RCC 7860 (cell line): ENCODE results near the gene SLC35E2B.
"Not testable (repeated sequence)": the region's sequence is repeated elsewhere in the genome, so short reads cannot be mapped to it uniquely, and the experiment has no call there.

Experiments
- DNase-seq: peaks from one replicate; pipeline ENCODE4 v3.0.0-alpha.2; 2015; ENCODE audit warnings: low spot score
- FAIRE-seq: peaks from 2 replicates; lab custom pipeline; 2012; peaks lifted over from hg19 to GRCh38; lab: Jason Lieb, UNC

Gene SLC35E2B

GRCh38 chr1:1704284-1704957, 11.8 kb upstream of the SLC35E2B start:
- DNase-seq, FAIRE-seq: not testable (repeated sequence)

GRCh38 chr1:1703796-1704195, 11.2 kb upstream of the SLC35E2B start:
- DNase-seq: no peak
- no peak for FAIRE-seq

DNA sequence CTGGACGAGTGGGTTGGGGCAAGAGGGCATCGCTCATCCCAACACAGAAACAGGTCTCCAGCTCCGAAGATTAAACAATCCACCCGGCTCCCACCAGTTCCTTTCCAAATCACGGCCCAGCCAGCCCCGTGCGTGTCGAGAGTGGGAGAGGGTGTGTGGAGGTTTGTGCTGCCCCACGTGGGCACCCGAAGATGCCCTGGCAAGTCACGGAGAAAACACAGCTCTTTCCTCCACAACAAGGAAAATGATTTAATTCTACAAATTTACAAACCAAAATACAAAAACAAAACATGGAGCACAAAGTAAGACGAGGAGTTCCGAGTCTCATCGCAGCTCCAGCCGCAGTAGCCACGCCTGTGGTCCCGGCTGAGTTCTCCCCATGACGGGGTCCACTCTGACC, 9.9 kb upstream of the SLC35E2B start:
- not testable (repeated sequence) for FAIRE-seq, DNase-seq

DNA sequence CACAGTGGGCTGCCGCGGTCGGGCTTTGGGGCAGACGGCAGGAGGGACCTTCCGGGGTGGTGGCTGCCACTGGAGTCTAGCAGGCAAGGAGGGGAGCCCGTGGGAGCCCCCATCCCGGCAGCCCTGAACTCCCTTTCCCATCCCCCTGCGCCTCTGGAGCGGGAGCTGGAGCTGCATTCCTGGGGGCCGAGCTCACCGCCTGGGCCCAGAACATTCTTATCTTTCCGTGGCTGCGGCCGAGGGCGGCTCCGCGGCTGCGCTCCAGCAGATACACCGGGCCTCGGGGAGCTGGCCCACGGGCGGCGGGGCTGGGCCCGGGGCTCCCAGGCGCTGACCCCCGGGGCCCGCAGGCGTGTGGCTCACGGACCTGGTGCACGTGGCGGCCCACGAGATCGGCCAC, 8.0 kb upstream of the SLC35E2B start:
- not testable (repeated sequence) for DNase-seq, FAIRE-seq

- not testable (repeated sequence) for DNase-seq, FAIRE-seq
Measured at GRCh38 chr1:1700067-1700466, 7.5 kb upstream of the SLC35E2B start.

- not testable (repeated sequence) for FAIRE-seq, DNase-seq
Measured at GRCh38 chr1:1699061-1699460, 6.5 kb upstream of the SLC35E2B start.

DNA sequence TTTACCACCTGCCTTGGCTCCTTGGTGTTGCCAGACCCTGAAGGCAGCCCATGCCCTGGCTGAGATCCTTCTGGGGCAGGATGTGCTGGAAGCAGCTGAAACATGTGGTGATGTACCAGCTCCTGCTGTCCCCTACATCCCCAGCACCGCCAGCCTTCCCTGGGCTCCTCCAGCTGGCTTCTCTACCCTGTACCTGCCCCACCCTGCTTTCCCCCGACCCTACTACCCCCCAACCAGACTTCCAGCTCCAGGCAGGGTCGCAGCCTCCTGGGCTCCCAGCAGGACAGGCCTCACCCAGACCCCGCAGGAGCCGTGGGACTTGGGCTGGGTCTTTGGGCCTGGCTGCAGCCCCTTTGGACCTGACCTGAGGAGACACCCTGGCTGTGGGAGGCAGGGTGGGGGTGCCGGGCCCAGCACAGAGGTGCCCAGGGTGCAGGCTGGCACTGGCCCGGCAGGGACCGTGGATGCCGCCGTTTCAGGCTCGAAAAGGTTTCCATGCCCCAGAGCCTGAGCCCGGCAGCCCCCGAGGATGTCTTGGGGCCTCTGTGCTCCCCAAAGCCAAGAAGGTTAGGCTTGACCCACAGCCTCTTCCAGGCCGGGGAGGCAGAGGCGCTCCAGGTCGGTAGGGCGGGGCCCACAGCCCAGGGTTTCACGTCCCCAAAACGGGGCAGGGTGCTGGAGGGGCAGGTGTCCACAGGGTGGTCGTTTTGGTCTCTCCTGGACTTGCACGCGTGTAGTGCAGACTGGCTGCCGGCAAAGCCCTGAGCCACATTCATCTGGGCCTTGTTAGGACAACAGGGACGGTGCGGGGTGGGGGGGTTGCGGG, 5.0 kb upstream of the SLC35E2B start:
- not testable (repeated sequence) for DNase-seq, FAIRE-seq

- FAIRE-seq, DNase-seq: not testable (repeated sequence)
Measured at GRCh38 chr1:1696431-1697357, 4.1 kb upstream of the SLC35E2B start.

- peak; percentile 27 for DNase-seq
Measured at GRCh38 chr1:1692324-1692713, 276 bp downstream of the SLC35E2B start.

DNA sequence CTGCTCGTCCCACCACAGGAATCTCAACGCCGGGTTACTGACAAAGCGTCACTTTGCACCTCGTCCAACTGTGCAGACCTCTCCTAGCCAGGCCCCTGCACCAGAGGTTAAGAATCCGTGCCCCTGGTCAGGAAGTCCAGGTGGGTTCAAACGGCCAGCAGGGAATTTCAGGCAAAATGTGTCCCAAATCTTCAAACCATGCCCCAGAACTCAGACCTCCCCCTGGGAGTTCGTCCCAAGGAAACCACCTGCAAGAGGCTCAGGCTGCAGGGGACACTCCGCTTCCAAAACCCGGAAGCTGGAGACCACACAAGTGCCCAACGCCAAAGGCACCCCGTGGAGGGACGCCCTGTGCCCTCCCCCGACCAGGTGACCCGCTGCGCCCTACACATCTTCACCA, 1.2 kb downstream of the SLC35E2B start:
- not testable (repeated sequence) for DNase-seq, FAIRE-seq

More at GRCh38 chr1:1692324-1692713, 276 bp downstream of the SLC35E2B start:
- FAIRE-seq: not testable (repeated sequence)

- DNase-seq, FAIRE-seq: not testable (repeated sequence)
Measured at GRCh38 chr1:1689526-1689925, 3.1 kb downstream of the SLC35E2B start.

DNA sequence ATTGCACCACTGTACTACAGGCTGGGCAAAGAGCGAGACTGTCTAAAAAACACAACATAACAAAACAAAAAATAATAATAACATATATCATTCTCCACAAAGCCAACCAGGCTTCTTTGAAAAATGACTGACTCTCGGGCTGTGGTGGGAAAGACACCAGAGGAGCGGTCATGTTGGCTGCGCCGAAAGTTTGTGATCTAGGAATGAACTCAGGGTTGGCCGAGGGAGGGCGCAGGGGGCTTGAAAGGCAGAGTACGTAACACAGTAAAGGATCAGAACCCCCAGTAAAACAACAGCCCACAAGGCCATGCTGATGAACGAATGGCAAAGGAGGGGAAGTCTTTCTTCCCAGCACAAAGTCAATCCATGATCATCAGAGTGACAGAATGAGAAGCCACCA, 4.7 kb downstream of the SLC35E2B start:
- FAIRE-seq (no peak), DNase-seq (no peak)

- FAIRE-seq: no peak
- DNase-seq: no peak
Measured at GRCh38 chr1:1684031-1684681, 8.4 kb downstream of the SLC35E2B start.

DNA sequence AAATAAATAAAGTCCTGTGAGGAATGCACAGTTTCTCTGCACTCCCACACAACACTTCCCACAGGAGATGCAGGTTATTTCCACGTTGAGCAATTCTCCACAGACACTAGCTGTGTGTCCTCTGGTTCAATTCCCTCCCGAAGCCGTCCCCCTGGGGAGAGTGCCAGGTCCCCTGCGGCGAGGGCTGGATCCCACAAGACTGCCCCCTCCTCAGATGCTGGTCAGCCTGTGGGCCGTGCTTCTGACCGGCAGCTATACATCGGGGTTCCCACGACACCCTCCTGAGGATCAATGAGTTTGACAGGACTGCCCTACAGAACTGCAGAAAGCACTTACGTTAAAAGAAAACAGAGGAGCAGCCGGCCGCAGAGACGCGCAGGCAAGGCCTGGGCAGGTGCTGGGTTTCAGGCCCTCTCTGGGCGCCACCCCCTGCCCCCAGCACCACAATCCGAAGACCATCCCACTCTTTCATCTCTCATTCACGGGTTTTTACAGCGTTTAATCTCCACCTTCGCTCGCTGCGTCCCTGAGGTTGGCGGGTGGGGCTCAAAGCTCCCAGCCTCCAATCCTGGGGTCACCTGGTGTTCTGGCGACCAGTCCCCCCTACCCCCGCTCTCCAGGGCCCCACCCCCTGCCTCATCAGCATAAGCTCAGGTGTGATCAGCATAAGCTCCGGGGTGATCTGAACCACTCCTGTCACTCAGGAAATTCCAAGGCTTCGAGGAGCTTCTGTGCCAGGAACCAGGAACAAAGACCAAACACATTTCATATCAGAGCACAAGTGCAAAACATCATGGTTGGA, 9.3 kb downstream of the SLC35E2B start:
- FAIRE-seq (no peak), DNase-seq (no peak)

- DNase-seq: no peak
- no peak for FAIRE-seq
Measured at GRCh38 chr1:1680912-1681273, 11.7 kb downstream of the SLC35E2B start.

GRCh38 chr1:1680031-1680911, 12.3 kb downstream of the SLC35E2B start:
- FAIRE-seq (no peak), DNase-seq (no peak)

- no peak for DNase-seq
Measured at GRCh38 chr1:1678581-1679380, 13.8 kb downstream of the SLC35E2B start.

More at GRCh38 chr1:1678581-1679380, 13.8 kb downstream of the SLC35E2B start:
- FAIRE-seq: no peak
